IPS-NIHi7 (cell line): ENCODE results near the gene MTR.
A peak's percentile ranks its signal among the peaks of the same experiment; 100 is the strongest.
"Not testable (repeated sequence)": the region's sequence is repeated elsewhere in the genome, so short reads cannot be mapped to it uniquely, and the experiment has no call there.

ENCODE experiments used
- DNase-seq: peaks from one replicate; pipeline ENCODE4 v3.0.0; 2012; ENCODE audit warnings: mixed read lengths; ENCODE audit errors: extremely low spot score

The MTR gene

DNA sequence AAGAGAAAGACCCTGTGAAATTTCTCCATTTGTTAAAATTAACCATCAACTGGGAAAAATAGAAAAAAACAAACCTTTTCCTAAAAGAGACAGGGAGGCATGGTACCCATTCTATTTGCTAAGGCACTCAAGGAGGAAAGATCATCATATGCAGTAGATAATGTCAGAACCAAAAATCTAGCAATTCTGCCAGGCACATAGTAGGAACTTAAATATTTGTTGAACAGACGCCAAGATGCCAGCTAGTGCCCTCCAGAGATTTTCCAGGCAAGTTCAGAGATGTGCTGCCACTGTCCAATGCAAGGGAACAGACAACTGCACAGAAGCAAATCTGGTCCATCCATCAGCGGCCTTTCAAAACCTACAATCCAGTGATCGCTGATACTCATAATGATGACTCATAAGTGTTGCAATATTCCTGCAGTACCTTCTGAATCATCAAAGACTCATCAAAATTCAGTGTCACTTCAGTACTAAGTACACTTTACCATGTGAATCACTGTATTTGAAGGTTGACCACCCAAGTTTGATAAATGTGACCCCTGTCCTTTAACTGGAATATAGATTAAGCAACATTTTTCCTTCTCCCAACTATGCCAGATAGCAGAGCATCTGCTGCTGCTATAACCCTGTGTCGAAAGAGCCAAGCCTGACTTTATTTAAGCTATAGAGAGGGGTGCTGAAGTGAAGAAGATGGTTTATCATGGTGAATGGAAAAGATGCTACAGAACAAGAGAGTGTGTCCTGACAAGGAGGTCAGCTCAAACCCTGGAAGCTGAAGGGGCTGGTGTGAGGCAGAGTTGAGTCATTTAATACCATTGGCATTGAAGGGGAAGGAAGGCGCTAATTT is 110.0 kb downstream of the MTR start:
- no peak for DNase-seq

DNA sequence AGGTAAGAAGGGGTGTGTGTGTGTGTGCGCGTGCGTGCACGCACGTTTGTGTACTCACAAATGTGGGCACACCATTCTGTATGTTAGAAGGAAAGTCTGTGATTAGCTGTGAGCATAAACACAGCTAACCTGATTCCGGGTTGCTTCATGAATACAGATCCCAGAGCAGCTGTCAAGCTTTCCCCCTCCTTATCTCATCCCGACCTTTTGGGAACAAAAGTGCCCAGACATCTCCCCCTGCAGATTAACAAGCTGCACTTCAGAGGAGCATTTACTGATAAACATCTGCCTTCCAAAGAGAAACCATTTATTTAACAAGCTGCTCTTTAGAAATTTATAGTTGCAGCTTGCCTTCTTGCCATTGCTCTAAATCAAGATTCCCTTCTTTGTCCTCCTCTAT is 112.1 kb downstream of the MTR start:
- peak; percentile 45 for DNase-seq

DNA sequence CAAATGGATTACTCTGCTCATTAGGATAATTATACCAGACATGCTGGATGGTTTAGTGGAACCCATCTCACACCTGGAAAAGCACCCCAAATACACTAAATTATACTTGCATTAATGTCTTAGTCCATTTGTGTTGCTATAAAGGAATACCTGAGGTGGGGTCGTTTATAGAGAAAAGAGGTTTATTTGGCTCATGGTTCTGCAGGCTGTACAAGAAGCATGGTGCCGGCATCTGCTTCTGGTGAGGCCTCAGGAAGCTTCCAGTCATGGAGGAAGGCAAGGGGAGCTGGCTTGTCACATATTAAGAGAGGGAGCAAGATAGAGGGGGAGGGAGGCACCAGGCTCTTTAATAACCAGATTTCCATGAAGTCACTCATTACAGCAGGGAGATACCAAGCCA is 113.6 kb downstream of the MTR start:
- no peak for DNase-seq

DNA sequence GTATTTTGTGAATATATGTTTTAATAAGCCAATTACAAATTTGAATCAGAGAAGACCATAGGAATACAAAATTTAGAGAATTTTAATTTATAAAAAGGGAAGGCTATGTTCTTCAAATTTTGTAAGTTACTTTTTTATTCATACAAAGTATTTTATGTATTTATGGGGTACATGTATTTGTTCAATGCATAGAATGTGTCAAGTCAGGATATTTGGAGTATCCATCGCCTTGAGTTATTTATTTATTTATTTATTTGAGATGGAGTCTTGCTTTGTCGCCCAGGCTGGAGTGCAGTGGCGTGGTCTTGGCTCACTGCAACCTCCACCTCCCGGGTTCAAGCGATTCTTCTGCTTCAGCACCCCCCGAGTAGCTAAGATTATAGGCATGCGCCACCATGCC is 116.0 kb downstream of the MTR start:
- not testable (repeated sequence) for DNase-seq

DNA sequence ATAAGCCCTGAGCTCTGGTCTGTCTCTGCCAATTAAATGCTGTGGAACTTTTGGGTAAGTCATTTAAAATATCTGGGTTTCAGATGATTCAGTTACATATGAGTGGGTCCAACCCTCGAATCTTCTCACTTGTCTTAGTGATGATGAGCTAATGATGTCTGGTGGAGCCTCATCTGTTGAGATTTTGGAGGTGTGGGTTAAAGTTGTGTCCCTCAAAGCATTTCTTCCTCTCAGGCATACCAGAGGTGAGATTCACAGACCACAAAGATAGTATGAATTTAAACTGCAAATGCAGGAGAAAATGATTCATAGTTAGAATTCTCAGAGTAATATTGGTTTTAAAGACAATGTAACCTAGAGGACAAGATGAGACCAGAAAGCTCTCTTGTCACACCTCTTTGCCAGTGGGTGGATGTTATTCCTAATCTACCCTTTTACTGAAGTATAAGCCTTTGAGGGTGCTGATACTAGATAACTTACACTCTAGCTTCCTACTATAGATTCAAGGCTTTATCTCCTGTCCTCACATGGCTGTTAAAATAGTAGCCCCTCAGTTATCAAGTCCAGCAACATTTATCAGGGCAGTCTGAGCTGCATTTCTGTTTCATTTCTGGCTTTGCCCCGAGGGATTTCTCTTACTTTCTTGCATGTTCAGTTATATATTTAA is 118.4 kb downstream of the MTR start:
- DNase-seq: no peak

DNA sequence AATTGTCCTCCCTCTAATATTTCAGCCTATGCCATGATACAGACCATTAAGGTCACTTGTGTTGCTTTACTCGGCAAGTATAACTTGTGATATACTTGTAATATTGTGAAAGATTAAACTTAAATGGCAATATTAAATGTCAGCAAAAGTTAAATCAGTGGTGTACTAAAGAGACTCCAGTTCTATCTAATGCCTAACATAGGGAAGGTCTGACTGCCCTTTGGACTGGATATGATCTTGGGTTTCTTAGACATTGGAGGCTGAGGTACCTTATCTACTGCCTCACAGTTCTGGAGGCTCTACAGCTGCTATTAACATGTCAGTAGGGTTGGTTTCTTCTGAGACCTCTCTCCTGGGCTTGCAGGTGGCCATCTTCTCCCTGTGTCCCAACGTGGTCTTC is 119.3 kb downstream of the MTR start:
- no peak for DNase-seq

DNA sequence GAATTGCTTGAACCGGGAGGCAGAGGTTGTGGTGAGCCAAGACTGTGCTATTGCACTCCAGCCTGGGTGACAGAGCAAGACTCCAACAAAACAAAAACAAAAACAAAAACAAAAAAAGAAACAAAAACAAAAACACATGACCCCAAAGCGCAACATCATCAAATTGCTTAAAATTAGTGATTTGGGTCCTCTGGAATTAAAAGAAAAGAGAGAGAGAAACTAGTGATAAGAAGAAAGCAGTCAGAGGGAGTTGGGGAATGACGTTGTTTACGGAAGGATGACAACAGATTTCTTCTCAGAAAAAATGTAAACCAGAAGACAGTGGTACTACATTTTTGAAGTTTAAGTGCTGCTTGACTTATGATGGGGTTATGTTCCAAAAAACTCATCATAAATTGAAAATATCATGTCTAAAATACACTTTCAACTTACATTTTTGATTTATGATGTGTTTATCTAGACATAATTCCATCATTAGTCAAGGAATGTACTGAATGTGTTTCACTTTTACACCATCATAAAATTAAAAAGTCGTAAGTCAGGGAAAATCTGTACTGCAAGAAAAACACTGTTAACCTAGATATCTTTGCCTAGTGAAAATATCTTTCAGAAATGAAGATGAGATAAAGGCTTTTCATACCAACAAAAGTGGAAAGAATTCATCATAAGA is 121.2 kb downstream of the MTR start:
- no peak for DNase-seq

DNA sequence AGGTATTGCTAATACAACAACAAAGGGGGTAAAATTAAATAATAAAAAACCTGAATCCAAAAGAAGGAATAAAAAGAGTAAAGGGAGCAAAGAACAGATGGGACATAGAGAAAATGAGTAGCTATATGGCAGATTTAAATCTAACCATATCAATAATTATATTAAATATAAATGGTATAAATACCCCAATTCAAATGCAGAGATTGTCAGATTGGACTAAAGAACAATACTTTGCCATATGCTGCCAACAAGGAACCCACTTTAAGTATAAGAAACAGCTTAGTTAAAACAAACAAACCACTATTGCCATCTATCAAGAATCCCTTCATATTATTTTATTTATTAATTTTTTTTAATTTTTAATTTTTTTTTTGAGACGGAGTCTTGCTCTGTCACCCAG is 122.4 kb downstream of the MTR start:
- no peak for DNase-seq

DNA sequence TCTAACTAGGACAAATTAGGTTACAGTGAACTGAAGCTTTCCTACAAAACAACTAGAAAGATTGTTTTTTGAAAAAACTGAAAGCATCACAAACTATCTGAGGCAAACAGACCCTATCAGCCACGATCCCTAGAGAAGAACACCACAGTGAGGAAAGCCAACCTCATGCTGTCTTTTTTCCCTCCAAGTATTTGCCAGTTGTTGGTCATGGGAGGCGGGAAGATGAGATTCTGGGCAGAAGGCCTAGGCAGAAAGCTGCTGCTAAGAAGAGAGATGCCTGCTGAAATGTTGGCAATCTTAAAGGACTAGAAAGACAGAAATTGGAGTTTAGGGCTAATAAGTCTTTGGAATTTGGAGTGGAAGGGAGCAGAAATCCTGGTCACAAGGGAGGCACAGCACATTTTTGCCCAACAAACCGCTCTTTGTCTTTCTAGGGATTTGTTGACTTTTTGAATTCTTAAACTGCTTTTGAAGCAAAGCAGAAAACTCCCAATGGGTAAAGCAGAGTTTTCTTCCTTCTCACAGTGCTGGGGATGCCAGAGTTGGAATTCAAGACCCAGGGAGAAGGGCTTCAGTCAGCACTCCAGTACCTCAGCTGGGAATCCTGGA is 125.3 kb downstream of the MTR start:
- no peak for DNase-seq

DNA sequence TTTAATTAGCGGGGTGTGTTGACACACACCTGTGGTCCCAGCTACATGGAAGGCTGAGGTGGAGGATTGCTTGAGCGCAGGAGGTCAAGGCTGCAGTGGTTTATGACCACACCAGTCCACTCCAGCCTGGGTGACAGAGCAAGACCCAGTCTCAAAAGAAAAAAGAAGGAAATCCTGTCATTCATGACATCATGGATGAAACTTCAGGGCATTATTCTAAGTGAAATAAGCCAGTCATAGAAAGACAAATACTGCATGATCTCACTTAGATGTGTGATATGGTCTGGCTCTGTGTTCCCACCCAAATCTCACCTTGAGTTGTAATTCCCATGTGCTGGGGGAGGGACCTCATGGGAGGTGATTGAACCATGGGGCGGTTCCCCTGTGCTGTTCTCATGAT is 126.5 kb downstream of the MTR start:
- no peak for DNase-seq

DNA sequence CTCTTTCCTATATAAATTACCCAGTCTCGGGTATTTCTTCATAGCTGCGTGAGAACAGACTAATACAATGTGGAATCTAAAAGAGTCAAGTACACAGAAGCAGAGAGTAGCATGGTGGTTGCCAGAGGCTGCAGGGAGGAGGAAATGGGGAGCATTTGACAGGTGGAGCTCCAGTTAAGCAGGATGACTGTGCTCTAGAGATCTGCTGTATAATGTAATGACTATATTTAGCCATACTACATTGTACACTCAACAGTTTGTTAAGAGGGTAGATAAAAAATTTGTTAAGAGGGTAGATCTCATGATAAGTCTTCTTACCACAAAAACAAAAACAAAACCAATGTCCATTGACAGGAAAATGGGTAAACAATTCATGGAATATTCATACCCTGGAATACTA is 127.1 kb downstream of the MTR start:
- no peak for DNase-seq

DNA sequence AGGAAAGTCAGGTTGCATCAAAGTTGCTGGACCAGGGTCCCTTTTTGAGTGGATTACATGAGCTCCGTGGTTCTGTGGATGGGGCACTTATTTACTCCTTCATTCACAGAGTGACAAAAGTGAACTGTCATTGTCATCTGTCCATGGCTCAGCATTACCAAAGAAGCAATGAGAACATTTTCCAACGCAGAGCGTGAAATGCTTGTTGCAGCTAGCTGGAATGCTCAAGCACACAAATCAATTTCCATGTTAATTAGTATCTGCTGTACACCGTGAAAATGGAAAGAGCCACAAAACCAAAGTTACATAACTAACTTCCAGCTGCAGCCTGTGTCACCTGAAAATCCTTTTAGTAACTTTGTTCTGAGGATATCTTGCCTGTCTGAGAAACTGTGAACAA is 130.3 kb downstream of the MTR start:
- DNase-seq: no peak

DNA sequence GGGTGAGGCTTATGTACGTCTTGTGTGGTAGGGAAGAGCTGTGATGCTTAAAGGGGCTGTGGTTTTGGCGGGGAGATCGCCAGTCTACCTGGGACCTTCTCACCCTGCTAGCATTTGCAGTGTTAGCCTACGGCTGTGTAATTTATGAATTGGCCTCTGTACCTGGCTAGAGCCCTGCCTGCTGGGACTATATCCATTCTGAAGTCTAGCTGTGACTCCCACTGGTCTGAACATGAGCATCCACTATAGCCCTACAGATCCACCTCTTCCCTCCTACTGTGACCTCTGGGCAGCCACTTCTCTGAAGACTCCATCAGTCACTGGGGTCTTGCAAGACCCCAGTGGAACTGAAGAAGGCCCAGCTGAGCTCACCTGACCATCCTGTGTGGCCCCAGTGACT is 135.4 kb downstream of the MTR start:
- DNase-seq: no peak

DNA sequence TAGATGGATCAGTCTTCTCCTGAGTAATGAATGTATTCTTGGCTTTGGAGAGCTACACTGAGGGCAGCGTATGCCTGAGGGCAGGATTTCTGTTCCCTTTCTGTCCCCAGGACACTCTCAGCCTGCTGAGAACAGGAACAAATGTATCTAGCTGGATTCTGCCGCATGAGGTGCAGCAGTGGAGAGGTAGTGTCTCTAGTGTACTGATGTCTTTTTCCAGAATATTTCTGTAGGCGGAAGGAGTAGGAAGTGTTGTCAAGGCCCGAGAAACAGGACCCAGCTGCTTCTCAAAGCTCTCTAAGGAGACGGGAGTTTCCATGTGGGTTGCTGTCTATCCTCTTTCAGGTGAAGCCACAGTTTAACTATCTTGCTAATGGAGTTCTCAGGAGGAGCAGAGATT is 143.7 kb downstream of the MTR start:
- no peak for DNase-seq

DNA sequence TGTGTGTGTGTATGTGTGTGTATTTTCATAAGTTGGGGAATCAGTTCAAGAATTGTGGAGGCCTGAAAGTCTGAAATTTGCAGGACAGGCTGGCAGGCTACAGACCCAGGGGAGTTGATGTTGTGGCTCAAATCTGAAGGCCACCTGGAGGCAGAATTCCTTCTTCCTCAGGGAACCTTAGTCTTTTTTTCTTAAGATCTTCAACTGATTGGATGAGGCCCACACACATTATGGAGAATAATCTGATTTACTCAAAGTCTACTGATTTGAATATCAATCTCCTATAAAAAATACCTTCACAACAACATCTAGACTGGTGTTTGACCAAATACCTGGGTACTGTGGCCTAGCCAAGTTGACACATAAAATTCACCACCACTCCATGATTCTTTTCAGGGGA is 147.3 kb downstream of the MTR start:
- no peak for DNase-seq

DNA sequence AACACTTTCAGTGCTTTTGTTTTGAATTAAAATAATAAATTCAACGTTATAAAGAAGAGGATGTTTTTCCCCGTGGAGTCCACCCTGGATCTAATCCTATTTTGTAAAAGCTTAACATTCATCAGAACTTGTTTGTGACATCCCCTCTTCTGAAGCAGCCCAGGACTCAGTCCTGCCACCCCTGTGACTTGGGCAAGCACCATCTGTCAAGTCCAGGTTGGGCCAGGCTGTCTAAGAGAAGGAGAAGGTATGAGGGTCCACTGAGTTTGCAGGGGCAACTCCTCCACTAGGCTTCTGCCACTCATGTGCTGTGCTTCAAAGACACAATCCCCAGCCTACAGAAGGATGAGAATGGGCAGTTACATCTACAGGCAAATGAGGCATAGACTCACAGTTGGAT is 149.5 kb downstream of the MTR start:
- no peak for DNase-seq

DNA sequence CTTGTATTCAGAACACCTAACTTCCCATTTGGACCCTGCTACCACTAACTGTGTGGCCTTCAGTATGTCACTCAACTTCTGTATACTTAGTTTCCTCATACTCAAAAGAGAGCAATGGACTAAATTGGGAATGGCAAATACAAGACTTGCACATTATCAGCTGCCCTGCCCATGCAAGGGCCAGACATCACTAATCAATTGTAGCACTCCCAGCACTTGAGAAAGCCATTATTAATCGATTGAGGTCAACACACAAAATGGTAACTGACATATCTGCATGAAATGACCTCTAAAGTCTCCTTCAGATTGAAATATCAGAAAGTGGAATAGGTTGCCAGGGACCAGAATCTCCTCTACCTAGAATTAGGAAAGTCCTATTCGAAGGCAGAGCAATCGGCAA is 149.9 kb downstream of the MTR start:
- no peak for DNase-seq

DNA sequence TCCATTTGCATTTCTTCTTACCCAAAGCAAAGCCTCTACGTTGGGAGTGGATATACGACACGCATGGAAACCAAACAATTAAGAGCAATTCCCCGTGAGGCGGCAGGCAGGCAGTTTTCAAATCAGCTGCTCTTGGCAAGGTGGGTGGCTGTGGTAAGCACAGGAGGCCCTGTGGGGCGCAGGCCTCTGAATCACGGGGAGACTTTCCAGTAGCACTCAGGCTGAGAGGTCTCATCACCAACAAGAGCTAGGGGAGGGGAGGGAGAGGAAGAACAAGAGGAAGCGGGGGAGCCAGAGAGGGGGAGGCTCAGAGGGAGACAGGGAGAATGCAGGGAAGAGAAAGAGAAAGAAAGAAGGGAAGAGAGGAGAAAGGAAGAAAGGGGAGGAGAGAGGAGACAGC is 152.7 kb downstream of the MTR start:
- no peak for DNase-seq

DNA sequence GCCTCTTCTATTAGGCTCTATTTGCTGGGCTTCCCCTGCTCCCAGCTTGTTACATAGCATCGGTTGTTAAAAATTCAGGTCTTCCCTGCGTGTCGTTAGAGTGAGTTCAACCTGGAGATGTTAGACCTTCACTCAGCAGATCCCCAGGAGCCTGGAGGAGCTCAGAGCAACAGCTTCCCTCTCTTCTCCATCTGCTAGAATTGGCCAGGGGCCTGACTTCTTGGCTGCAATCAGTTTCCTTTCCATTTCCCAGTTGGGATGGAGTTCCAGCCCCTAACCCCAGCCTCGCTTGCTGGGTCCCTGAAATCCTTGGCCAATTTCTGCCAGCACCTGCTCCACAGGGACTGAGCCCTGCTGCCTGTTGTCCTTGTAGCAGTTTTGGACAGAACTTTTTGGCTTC is 153.3 kb downstream of the MTR start:
- no peak for DNase-seq

DNA sequence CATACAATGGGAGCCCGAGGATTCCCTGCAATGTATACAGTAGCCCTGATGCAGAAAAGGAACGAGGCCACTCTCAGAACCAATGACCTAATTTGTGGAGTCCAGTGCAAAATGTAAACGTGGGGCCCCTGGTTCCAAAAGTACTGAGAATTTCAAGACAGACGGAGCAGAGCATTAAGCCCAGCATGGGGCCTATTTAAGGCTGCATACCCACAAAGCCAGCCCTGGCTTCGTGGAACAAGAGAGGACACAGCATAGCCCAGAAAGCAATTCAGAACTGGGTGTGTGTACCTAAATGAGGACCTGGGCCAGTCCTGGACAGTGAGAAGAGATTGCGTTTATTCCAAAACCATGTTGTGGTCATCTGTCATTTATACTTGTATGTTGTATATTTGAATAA is 153.9 kb downstream of the MTR start:
- DNase-seq: no peak

DNA sequence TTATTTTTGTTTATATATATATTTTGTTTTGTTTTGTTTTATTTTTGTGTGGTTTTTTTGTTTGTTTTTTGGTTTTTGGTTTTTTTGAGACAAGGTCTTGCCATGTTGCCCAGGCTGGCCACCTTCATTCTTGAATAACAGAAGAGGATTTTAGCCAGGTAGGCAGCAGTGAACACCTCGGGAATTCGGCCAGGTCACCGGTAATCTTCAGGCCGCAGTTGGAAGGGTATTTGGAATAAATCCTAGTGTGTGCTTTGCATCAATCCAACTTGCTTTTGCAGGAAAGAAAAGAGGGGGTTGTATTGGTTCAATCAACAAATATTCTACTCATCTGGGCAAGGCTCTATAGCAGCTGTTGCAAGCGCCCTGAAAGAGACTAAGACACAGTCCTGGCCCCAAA is 155.3 kb downstream of the MTR start:
- DNase-seq: no peak

DNA sequence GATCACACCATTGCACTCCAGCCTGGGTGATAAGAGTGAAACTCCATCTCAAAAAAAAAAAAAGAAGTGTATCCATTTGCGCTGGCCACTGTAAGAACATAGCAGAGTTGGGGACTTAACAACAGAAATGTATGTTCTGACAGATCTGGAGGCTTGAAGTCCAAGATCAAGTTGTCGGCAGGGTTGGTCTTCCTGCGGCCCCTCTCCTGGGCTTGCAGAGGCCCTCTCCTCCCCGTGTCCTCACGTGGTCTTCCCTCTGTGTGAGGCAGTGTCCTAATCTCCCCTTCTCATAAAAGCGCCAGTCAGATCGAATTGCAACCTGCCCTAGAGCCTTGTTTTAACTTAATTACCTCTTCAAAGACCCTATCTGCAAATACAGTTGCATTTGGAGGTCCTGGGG is 156.6 kb downstream of the MTR start:
- DNase-seq: no peak
